Panc1 (cell line): ENCODE results near the gene GAS2. TPM values are rescaled to one million over a fixed set of nuclear protein-coding genes. Genes with fewer than 3 reads are reported as not detected.

Experiments
- ATAC-seq: fragments of 200-7000 bp; cut with Tn5 transposase; 2 replicates; pipeline ENCODE4 v1.9.1; 2020; ENCODE audit warnings: mild to moderate bottlenecking, moderate library complexity
- BruUV-seq: library from RNA; stranded (reverse); fragments of 400-500 nt; replicated peaks from 2 replicates; lab custom pipeline; 2021; lab: Mats Ljungman, UMichigan
- CTCF ChIA-PET: fragments of 300-600 bp; sonication (Branson Sonifier 250); formaldehyde crosslinking; loops from one replicate; lab custom pipeline; 2022; ENCODE audit warnings: antibody characterized with exemption; lab: Charles Lee
- POLR2A ChIA-PET: fragments of 300-600 bp; sonication (Branson Sonifier 250); formaldehyde crosslinking; loops from one replicate; lab custom pipeline; 2022; ENCODE audit warnings: antibody characterized with exemption; lab: Charles Lee
- DNase-seq: peaks from one replicate; pipeline ENCODE4 v3.0.0-alpha.2; 2010; ENCODE audit warnings: low read depth, low spot score
- H3K27ac ChIP-seq: 2 replicates; pipeline ENCODE4 v1.5.1; 2011; ENCODE audit warnings: mild to moderate bottlenecking, low read length, inconsistent platforms
- H3K27me3 ChIP-seq: fragments of 200-500 bp; sonication (Bioruptor generic); 2 replicates; pipeline ENCODE4 v1.6.0; 2014; ENCODE audit warnings: low read length, inconsistent platforms; ENCODE audit not compliant: control insufficient read depth, insufficient read depth
- H3K36me3 ChIP-seq: fragments of 200-500 bp; sonication (Bioruptor generic); 2 replicates; pipeline ENCODE4 v1.5.1; 2014; ENCODE audit warnings: inconsistent platforms, mild to moderate bottlenecking, low read length, moderate library complexity; ENCODE audit not compliant: control insufficient read depth, insufficient read depth
- H3K4me1 ChIP-seq: 2 replicates; pipeline ENCODE4 v1.5.1; 2011; ENCODE audit warnings: inconsistent platforms, mild to moderate bottlenecking, low read length, moderate library complexity; ENCODE audit not compliant: control insufficient read depth, insufficient read depth
- H3K4me3 ChIP-seq, 2 experiments: 2 replicates each; pipeline ENCODE4 v1.5.1; 2011 to 2012; ENCODE audit warnings: low read depth in 2 of 2, low read length in 2 of 2, mild to moderate bottlenecking in 2 of 2, inconsistent platforms in 1 of 2, moderate library complexity in 1 of 2
- H3K9me3 ChIP-seq: fragments of 200-500 bp; sonication (Bioruptor generic); 2 replicates; pipeline ENCODE4 v1.5.1; 2014; ENCODE audit warnings: low read depth, mild to moderate bottlenecking, inconsistent platforms, low read length, moderate library complexity; ENCODE audit not compliant: control insufficient read depth, insufficient read depth
- CTCF ChIP-seq: fragments of 450-650 bp; IDR thresholded peaks from 2 replicates; pipeline ENCODE4 v1.5.1; 2017; ENCODE audit warnings: mild to moderate bottlenecking
- POLR2AphosphoS5 ChIP-seq: IDR thresholded peaks from 2 replicates; pipeline ENCODE4 v1.6.1; 2012; ENCODE audit warnings: mild to moderate bottlenecking, low read depth, low read length, moderate library complexity
- SIN3A ChIP-seq: IDR thresholded peaks from 2 replicates; pipeline ENCODE4 v1.6.1; 2012; ENCODE audit warnings: low read depth, mild to moderate bottlenecking, low read length, moderate library complexity, borderline replicate concordance; ENCODE audit not compliant: insufficient read depth
- TCF7L2 ChIP-seq: IDR thresholded peaks from 2 replicates; pipeline ENCODE4 v1.6.1; 2011; ENCODE audit warnings: mild to moderate bottlenecking, low read depth, low read length, inconsistent platforms
- in situ Hi-C: cut with HindIII; loops from 2 replicates; pipeline ENCODE4 v1.10.0; 2016; ENCODE audit warnings: low sequenced_read_pairs, low pct_unique_long_range_greater_than_20kb
- intact Hi-C: fragments of 100-400 bp; cut with micrococcal nuclease; formaldehyde crosslinking; loops from one replicate; pipeline ENCODE4 v1.10.0; 2022; ENCODE audit not compliant: unreplicated experiment
- total RNA-seq: library from RNA; stranded (reverse); gene quantifications from one replicate; pipeline ENCODE4 v1.2.1, GENCODE V29; 2021; ENCODE audit not compliant: unreplicated experiment
- TF ChIP-seq, protein P1 (sequence below), 2 experiments: IDR thresholded peaks; 2 replicates each; pipeline ENCODE4 v1.6.1; 2011 to 2012; ENCODE audit warnings: low read depth in 2 of 2, control low read depth in 1 of 2, low read length in 1 of 2, mild to moderate bottlenecking in 1 of 2, moderate library complexity in 1 of 2; ENCODE audit not compliant: insufficient read depth in 1 of 2

GAS2 gene
- total RNA-seq, 1 experiment from 2014 or later, result 0.87 TPM

DNA sequence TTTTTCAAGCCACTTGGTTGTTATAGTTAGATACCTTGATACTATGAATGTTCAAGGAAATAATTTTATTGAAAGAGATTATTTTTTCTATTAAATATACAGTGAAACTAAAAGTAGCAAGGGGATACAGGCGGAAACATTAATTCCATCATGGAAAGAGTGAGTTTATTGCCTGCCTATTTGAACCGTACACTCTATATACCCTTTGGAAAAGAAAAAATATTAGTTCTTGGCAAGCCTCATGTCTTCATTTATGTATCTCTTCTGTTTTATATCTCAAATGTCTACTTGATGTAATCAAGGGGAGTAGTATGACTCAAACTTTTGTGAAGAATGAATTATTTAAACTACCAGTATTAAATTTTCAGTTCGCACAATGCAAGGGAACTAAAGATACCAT lies 54.0 kb downstream of the GAS2 start:
- CTCF ChIA-PET, result no interaction called here
- TF ChIP-seq TCF7L2 (no peak), CTCF (no peak), SIN3A (no peak), POLR2AphosphoS5 (no peak)
- TF ChIP-seq, protein P1, sequence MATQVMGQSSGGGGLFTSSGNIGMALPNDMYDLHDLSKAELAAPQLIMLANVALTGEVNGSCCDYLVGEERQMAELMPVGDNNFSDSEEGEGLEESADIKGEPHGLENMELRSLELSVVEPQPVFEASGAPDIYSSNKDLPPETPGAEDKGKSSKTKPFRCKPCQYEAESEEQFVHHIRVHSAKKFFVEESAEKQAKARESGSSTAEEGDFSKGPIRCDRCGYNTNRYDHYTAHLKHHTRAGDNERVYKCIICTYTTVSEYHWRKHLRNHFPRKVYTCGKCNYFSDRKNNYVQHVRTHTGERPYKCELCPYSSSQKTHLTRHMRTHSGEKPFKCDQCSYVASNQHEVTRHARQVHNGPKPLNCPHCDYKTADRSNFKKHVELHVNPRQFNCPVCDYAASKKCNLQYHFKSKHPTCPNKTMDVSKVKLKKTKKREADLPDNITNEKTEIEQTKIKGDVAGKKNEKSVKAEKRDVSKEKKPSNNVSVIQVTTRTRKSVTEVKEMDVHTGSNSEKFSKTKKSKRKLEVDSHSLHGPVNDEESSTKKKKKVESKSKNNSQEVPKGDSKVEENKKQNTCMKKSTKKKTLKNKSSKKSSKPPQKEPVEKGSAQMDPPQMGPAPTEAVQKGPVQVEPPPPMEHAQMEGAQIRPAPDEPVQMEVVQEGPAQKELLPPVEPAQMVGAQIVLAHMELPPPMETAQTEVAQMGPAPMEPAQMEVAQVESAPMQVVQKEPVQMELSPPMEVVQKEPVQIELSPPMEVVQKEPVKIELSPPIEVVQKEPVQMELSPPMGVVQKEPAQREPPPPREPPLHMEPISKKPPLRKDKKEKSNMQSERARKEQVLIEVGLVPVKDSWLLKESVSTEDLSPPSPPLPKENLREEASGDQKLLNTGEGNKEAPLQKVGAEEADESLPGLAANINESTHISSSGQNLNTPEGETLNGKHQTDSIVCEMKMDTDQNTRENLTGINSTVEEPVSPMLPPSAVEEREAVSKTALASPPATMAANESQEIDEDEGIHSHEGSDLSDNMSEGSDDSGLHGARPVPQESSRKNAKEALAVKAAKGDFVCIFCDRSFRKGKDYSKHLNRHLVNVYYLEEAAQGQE (IDR thresholded peaks at IDR 0.05; ENCODE audit: insufficient read depth in 1 of 2, low read depth in 2 of 2, low read length in 1 of 2), result no peak
- H3K27ac ChIP-seq, result no peak overlapping the region

DNA sequence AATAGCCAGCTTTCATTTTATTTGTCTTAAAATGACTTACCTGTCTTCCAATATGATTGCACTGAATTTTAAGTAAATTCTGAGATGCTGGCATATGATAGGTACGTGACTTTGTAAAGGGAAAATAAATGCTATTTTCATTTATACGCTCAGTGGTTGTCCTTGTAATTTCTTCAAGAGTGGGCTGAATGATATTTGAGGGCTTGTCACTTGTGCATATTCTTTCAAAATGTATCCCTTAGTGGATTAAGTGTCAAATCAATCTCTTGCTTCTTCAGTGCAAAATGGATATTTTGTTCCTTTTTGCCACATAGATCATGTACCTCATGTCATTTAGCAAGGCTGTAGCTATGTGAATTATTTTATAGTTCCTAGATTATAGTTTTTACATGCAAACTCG lies 56.9 kb downstream of the GAS2 start:
- H3K27me3 ChIP-seq, result no peaks in the 10 kb centered on the region
- TF ChIP-seq, protein P1 (IDR thresholded peaks at IDR 0.05; ENCODE audit: insufficient read depth in 1 of 2, low read depth in 2 of 2, low read length in 1 of 2), result no peak
- TF ChIP-seq POLR2AphosphoS5, result no peak
- DNase-seq, result no peak
- no peak overlapping the region for H3K4me3 ChIP-seq
- CTCF ChIA-PET, result no interaction called here
- no peak for ATAC-seq
- no TSS peak for BruUV-seq
- no peaks in the 10 kb centered on the region for H3K4me1 ChIP-seq
- H3K27ac ChIP-seq, result no peak overlapping the region
- POLR2A ChIA-PET, result no interaction called here
- in situ Hi-C loops, result no loop called here
- no peaks in the 10 kb centered on the region for H3K9me3 ChIP-seq
- intact Hi-C loops, result no loop called here
- no peaks in the 10 kb centered on the region for H3K36me3 ChIP-seq

More for the DNA sequence above, 54.0 kb downstream of the GAS2 start:
- ATAC-seq (no peak), DNase-seq (no peak)
- H3K4me1 ChIP-seq, result no peaks in the 10 kb centered on the region
- H3K27me3 ChIP-seq, result no peaks in the 10 kb centered on the region
- H3K36me3 ChIP-seq, result no peaks in the 10 kb centered on the region
- BruUV-seq, result no TSS peak
- no peaks in the 10 kb centered on the region for H3K9me3 ChIP-seq
- intact Hi-C loops, result no loop called here
- in situ Hi-C loops, result no loop called here
- H3K4me3 ChIP-seq, result no peak overlapping the region
- POLR2A ChIA-PET, result no interaction called here
